Naive thymus-derived CD4-positive, alpha-beta T cell (primary cell): Measurements from ENCODE around the gene GCHFR. TPM values are rescaled to one million over a fixed set of nuclear protein-coding genes. Genes with fewer than 3 reads are reported as not detected.

ENCODE experiments used
- ATAC-seq: fragments of 150-1000 bp; cut with Tn5 transposase; 2 replicates; pipeline ENCODE4 v1.10.0; 2021; ENCODE audit warnings: mild to moderate bottlenecking, moderate library complexity
- CTCF ChIA-PET: fragments of 350-600 bp; sonication (Branson Sonifier 250); formaldehyde crosslinking; loops from one replicate; lab custom pipeline; 2021; ENCODE audit warnings: antibody characterized with exemption; lab: Charles Lee
- POLR2A ChIA-PET: fragments of 350-600 bp; sonication (Branson Sonifier 250); formaldehyde crosslinking; loops from one replicate; lab custom pipeline; 2021; ENCODE audit warnings: antibody characterized with exemption, inconsistent platforms; lab: Charles Lee
- DNase-seq, 9 donors: peaks; one replicate each; pipeline versions ENCODE4 v3.0.0 to v3.0.0-alpha.2; 2020 to 2022; ENCODE audit warnings: mixed read lengths in 1 of 9
- H3K27ac ChIP-seq: one replicate; pipeline ENCODE4 v1.7.0; 2013; ENCODE audit warnings: mild to moderate bottlenecking, low read depth, low read length, moderate library complexity
- H3K27me3 ChIP-seq, 2 donors: one replicate each; pipeline ENCODE4 v1.7.0; 2013; ENCODE audit warnings: low read length in 2 of 2, mild to moderate bottlenecking in 2 of 2, moderate library complexity in 2 of 2; ENCODE audit not compliant: control insufficient read depth in 2 of 2, insufficient read depth in 2 of 2
- H3K36me3 ChIP-seq, 3 experiments: 1 replicate in 2 of 3; 2 replicates in 1 of 3; pipeline ENCODE4 v1.7.0; 2013; ENCODE audit warnings: low read length in 3 of 3, mild to moderate bottlenecking in 3 of 3, moderate library complexity in 1 of 3; ENCODE audit not compliant: insufficient read depth in 3 of 3, control insufficient read depth in 2 of 3
- H3K4me1 ChIP-seq, 2 donors: one replicate each; pipeline ENCODE4 v1.7.0; 2013; ENCODE audit warnings: low read length in 2 of 2, mild to moderate bottlenecking in 2 of 2, moderate library complexity in 1 of 2; ENCODE audit not compliant: control insufficient read depth in 2 of 2, insufficient read depth in 2 of 2
- H3K4me3 ChIP-seq: 2 replicates; pipeline ENCODE4 v1.7.0; 2013; ENCODE audit warnings: mild to moderate bottlenecking, low read length
- H3K9me3 ChIP-seq, 3 experiments: 1 replicate in 2 of 3; 2 replicates in 1 of 3; pipeline ENCODE4 v1.7.0; 2013; ENCODE audit warnings: low read length in 3 of 3; ENCODE audit not compliant: control insufficient read depth in 2 of 3
- H3K27ac Mint-ChIP-seq, 9 donors: one replicate each; pipeline ENCODE4 v1.8.0; 2020 to 2022; ENCODE audit warnings: mixed read lengths in 9 of 9, mild to moderate bottlenecking in 8 of 9, moderate library complexity in 5 of 9, inconsistent platforms in 2 of 9
- H3K27me3 Mint-ChIP-seq, 5 donors: one replicate each; pipeline ENCODE4 v1.8.0; 2021 to 2022; ENCODE audit warnings: mixed read lengths in 5 of 5, mild to moderate bottlenecking in 1 of 5
- H3K36me3 Mint-ChIP-seq, 5 donors: one replicate each; pipeline ENCODE4 v1.8.0; 2020 to 2022; ENCODE audit warnings: mixed read lengths in 5 of 5, mild to moderate bottlenecking in 3 of 5, inconsistent platforms in 1 of 5
- H3K4me1 Mint-ChIP-seq, 7 donors: one replicate each; pipeline ENCODE4 v1.8.0; 2020 to 2022; ENCODE audit warnings: mixed read lengths in 7 of 7, mild to moderate bottlenecking in 3 of 7, inconsistent platforms in 1 of 7
- H3K4me3 Mint-ChIP-seq, 10 donors: one replicate each; pipeline ENCODE4 v1.8.0; 2020 to 2022; ENCODE audit warnings: mild to moderate bottlenecking in 10 of 10, mixed read lengths in 10 of 10, moderate library complexity in 6 of 10, inconsistent platforms in 2 of 10
- H3K9me3 Mint-ChIP-seq, 11 donors: one replicate each; pipeline ENCODE4 v1.8.0; 2020 to 2022; ENCODE audit warnings: mixed read lengths in 11 of 11, mild to moderate bottlenecking in 4 of 11, inconsistent platforms in 1 of 11, moderate library complexity in 1 of 11
- intact Hi-C, 2 donors: fragments of 100-400 bp; cut with micrococcal nuclease; formaldehyde crosslinking; loops; one replicate each; pipeline ENCODE4 v1.15.1; 2023
- polyA plus RNA-seq, 2 donors: library from polyadenylated mRNA; unstranded; fragments of 300-500 nt; fragmentation: Illumina TruSeq; gene quantifications; one replicate each; pipeline ENCODE4 v1.2.3, GENCODE V29; 2021
- total RNA-seq, 6 experiments: library from RNA in 5 of 6; stranded (reverse) in 5 of 6; gene quantifications; 1 replicate in 5 of 6; 2 replicates in 1 of 6; pipeline ENCODE4 v1.2.3 and lab custom pipeline; 2021 to 2026

Gene GCHFR
- total and polyA plus RNA-seq, 7 experiments from 2014 or later, result 14.5 to 83.2 (median 22.1) TPM

DNA sequence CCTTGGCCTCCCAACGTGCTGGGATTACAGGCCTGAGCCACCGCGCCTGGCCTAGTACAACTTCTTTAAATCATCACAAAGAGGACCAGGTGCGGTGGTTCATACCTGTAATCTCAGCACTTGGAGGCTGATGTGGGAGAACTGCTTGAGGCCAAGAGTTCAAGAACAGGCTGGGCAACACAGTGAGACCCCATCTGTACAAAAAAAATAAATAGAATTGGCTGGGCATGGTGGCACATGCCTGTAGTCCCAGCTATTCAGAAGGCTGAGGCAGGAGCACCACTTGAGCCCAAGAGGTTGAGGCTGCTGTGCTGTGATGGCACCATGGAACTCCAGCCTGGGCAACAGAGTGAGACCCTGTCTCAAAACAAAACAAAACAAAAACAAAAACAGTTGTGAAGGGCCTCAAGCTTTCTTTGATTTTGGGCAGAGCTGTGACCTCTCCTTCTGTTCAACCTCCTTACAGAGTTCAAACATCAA is 14.7 kb upstream of the GCHFR start:
- H3K9me3 ChIP-seq, result no peaks in the 10 kb centered on the region
- DNase-seq (no peak), ATAC-seq (no peak)
- Mint-ChIP-seq H3K9me3 (no peaks in the 10 kb centered on the region), H3K4me3 (no peak overlapping the region), H3K4me1 (peaks cover 16 to 46% (median 27%) of the 10 kb centered on the region in 7 donors), H3K27ac (no peak overlapping the region), H3K36me3 (peaks cover 0 to 41% (median 6%) of the 10 kb centered on the region in 5 donors), H3K27me3 (no peaks in the 10 kb centered on the region)
- H3K4me3 ChIP-seq, result no peak overlapping the region
- no peaks in the 10 kb centered on the region for H3K27me3 ChIP-seq
- ChIA-PET POLR2A (interaction anchor here (0.6 to 2.0 kb wide), 2 partner anchors 12 to 55 kb away, joined by 3 to 5 read pairs; partner anchors contain the start of gene RAD51), CTCF (interaction anchor here (0.5 kb wide), 1 partner anchor 47 kb away, joined by 4 read pairs; no protein-coding TSS in a partner anchor)
- intact Hi-C loops, result no loop called here
- H3K4me1 ChIP-seq, result peaks cover 7 to 13% of the 10 kb centered on the region in 2 donors
- H3K27ac ChIP-seq, result no peak overlapping the region
- H3K36me3 ChIP-seq, result peaks cover 0 to 77% (median 14%) of the 10 kb centered on the region in 3 experiments

DNA sequence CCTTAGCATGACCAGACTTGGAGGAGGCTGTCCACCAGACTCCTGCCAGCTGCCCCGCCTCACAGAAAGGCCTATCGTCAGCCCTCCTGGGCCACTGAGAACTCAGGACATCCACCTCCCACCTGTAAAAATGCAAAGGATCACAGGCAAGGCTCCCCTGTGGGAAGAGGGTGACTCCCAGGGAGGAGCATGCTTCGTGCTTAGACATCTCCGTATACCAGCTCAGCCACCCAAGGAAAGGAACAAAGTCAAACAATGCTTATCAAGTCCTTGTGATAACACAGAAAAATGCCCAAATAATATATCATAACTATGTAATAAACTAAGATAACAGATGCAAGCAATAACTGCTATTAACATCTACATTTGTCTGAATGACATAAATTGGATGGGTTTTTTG is 13.0 kb upstream of the GCHFR start:
- ChIA-PET CTCF (interaction anchor here (1.5 kb wide), 1 partner anchor 32 kb away, joined by 4 read pairs; no protein-coding TSS in a partner anchor), POLR2A (interaction anchor here (0.8 to 2.1 kb wide), 2 partner anchors 14 to 56 kb away, joined by 4 to 7 read pairs; partner anchors contain the start of gene RAD51)
- no peaks in the 10 kb centered on the region for H3K9me3 Mint-ChIP-seq
- H3K4me3 ChIP-seq, result no peak overlapping the region
- no peak overlapping the region for H3K27ac ChIP-seq
- no peaks in the 10 kb centered on the region for H3K27me3 Mint-ChIP-seq
- DNase-seq (no peak), ATAC-seq (no peak)
- H3K9me3 ChIP-seq, result no peaks in the 10 kb centered on the region
- H3K36me3 Mint-ChIP-seq, result peaks cover 0 to 36% (median 5%) of the 10 kb centered on the region in 5 donors
- H3K27ac Mint-ChIP-seq, result peak overlapping the region in 1 of 9 donors; percentile 38
- intact Hi-C loops, result no loop called here
- peaks cover 7 to 10% of the 10 kb centered on the region in 2 donors for H3K4me1 ChIP-seq
- H3K4me1 Mint-ChIP-seq, result peaks cover 16 to 43% (median 28%) of the 10 kb centered on the region in 7 donors
- H3K36me3 ChIP-seq, result peaks cover 0 to 66% (median 14%) of the 10 kb centered on the region in 3 experiments
- no peaks in the 10 kb centered on the region for H3K27me3 ChIP-seq
- peak overlapping the region in 1 of 10 donors; percentile 25 for H3K4me3 Mint-ChIP-seq

DNA sequence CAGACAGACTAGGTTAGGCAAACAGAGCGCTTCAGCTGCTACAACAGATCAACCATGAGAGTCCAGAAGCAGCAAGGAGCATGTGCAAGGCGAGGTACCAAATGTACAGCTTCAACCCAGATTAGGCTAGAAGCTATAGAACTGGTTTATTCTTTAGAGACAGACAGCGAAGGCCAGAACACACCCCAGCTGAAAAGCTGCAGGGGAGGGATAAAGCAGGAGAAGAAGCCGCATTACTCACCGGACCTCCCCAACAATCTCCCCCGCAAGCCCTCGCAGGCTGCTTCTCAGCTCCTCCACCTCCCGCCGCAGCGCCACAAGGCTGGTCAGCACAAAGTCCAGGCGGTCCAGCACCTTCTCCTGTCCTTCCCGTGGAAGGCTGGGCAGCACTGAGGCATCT is 12.1 kb upstream of the GCHFR start:
- intact Hi-C loops, result no loop called here
- Histone ChIP-seq H3K27ac (no peak overlapping the region), H3K4me3 (no peak overlapping the region), H3K27me3 (no peaks in the 10 kb centered on the region), H3K36me3 (peaks cover 0 to 60% (median 14%) of the 10 kb centered on the region in 3 experiments), H3K9me3 (no peaks in the 10 kb centered on the region), H3K4me1 (peaks cover 7 to 10% of the 10 kb centered on the region in 2 donors)
- CTCF ChIA-PET, result interaction anchor here (0.9 to 1.5 kb wide), 2 partner anchors 21 to 31 kb away, joined by 3 read pairs; no protein-coding TSS in a partner anchor
- DNase-seq (no peak), ATAC-seq (no peak)
- Mint-ChIP-seq H3K4me3 (peak overlapping the region in 1 of 10 donors; percentile 58), H3K27me3 (no peaks in the 10 kb centered on the region), H3K36me3 (peaks cover 0 to 36% (median 5%) of the 10 kb centered on the region in 5 donors), H3K9me3 (no peaks in the 10 kb centered on the region), H3K27ac (peak overlapping the region in 1 of 9 donors; percentile 38), H3K4me1 (peaks cover 16 to 41% (median 27%) of the 10 kb centered on the region in 7 donors)
- POLR2A ChIA-PET, result interaction anchor here (0.7 to 2.1 kb wide), 2 partner anchors 55 to 57 kb away, joined by 3 to 7 read pairs; partner anchors contain the start of genes DNAJC17, RAD51 and ZFYVE19

DNA sequence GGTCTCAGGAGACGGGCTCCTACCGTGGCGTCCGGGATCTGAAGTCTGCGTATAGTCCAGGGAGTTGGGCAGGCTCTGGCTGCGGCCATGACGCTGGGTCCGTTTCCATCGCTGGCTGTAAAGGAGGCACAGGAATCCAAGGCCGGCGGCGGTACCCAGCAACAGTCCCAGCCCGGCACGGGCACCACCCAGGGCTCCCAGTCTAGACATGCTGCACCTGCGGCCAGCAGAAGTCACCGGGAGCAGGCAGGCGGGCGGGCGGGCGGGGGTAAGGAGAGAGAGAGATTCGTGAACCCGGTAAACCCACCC is 9.3 kb upstream of the GCHFR start:
- POLR2A ChIA-PET, result interaction anchor here (0.5 to 1.7 kb wide), 3 partner anchors 11 to 53 kb away, joined by 3 to 4 read pairs (median 3); no protein-coding TSS in a partner anchor
- ATAC-seq (peak; percentile 2), DNase-seq (peak in 2 of 9 donors; percentile 16 to 30)
- Mint-ChIP-seq H3K9me3 (no peaks in the 10 kb centered on the region), H3K4me1 (peaks cover 16 to 39% (median 27%) of the 10 kb centered on the region in 7 donors), H3K36me3 (peaks cover 0 to 25% (median 0%) of the 10 kb centered on the region in 5 donors), H3K27me3 (no peaks in the 10 kb centered on the region), H3K4me3 (peak overlapping the region; percentile 90 to 98 (median 94)), H3K27ac (peak overlapping the region; percentile 89 to 99 (median 95))
- peak overlapping the region; percentile 95 for H3K27ac ChIP-seq
- intact Hi-C loops, result loop anchor here in 1 of 2 donors (2.0 kb wide), 1 partner anchor 14 kb away; the partner anchor contains the start of gene C15orf62
- H3K4me1 ChIP-seq, result peaks cover 7 to 10% of the 10 kb centered on the region in 2 donors
- CTCF ChIA-PET, result interaction anchor here (1.0 kb wide), 1 partner anchor 60 kb away, joined by 3 read pairs; the partner anchor contains the start of gene RAD51
- H3K4me3 ChIP-seq, result peak overlapping the region; percentile 94
- H3K9me3 ChIP-seq, result no peaks in the 10 kb centered on the region
- H3K36me3 ChIP-seq, result peaks cover 0 to 38% (median 14%) of the 10 kb centered on the region in 3 experiments
- H3K27me3 ChIP-seq, result no peaks in the 10 kb centered on the region

DNA sequence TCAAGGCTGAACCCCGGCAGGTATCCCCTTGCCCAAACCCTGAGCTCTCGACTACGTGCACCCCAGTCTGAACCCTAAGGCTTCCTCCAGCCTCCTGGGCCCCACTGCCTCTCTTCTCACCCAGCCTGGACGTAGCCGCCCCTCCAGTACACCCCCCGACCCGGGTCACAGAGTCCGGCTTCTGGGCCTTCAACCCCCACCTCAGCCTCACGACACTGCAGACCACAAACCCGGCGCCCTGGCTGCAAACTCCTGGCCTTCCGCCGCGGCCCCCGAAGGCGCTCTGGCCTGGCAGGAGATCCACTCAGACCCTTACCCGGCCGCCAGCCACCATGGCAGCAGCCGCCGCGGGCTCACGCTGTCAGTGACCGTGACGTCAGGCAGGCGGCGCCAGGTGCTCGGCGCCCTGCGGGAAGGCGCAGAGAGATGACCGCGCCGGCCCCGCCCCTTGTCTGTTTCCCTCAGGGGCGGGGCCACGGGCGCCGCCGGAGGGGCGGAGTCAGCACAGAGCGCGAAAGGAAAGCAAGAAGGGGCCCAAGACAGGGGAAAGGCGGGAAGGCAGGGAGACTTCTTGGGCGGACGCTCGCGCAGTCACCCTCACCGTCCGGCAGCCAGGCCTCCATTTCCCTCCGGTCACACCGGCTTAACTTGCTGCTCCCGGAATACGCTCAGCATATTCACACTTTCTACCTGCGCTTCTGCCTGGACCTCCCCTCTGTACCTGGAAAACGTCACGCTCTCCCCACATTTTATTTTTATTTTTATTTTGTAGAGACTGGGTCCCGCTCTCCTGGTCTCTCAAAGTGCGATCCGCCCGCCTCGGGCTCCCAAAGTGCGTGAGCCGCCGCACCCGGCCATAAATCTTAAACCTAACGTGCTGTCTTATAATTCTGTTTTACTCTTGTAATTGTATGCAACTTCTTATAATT is 8.7 kb upstream of the GCHFR start, which contains the start of gene RMDN3:
Gene RMDN3, minus strand, starts transcription at position 372 of the 929 bp plus-strand sequence. CDS start 471 bp downstream, outside the sequence.
- DNase-seq, result peak; percentile 89 to 97 (median 92)
- no peaks in the 10 kb centered on the region for H3K9me3 ChIP-seq
- no peaks in the 10 kb centered on the region for H3K27me3 ChIP-seq
- no peaks in the 10 kb centered on the region for H3K27me3 Mint-ChIP-seq
- H3K27ac Mint-ChIP-seq, result peak within 1 kb of the TSS; percentile 89 to 99 (median 95)
- intact Hi-C loops, result loop anchor here (1.0 to 2.0 kb wide), 13 partner anchors 8 to 476 kb away; partner anchors contain the start of genes DNAJC17 (in 2 of the 2), RAD51 (in 2 of the 2), RPUSD2 (in 2 of the 2) and VPS18 (in 2 of the 2)
- POLR2A ChIA-PET, result interaction anchor here (0.5 to 1.7 kb wide), 5 partner anchors 10 to 60 kb away, joined by 3 to 8 read pairs (median 4); partner anchors contain the start of gene RAD51
- CTCF ChIA-PET, result interaction anchor here (1.0 kb wide), 1 partner anchor 60 kb away, joined by 3 read pairs; the partner anchor contains the start of gene RAD51
- H3K4me1 ChIP-seq, result peaks cover 7 to 10% of the 10 kb centered on the region in 2 donors
- H3K36me3 ChIP-seq, result peaks cover 0 to 31% (median 14%) of the 10 kb centered on the region in 3 experiments
- peak within 1 kb of the TSS; percentile 95 for H3K27ac ChIP-seq
- H3K4me1 Mint-ChIP-seq, result peaks cover 16 to 37% (median 27%) of the 10 kb centered on the region in 7 donors
- H3K4me3 Mint-ChIP-seq, result peak within 1 kb of the TSS; percentile 90 to 98 (median 94)
- peaks cover 0 to 22% (median 0%) of the 10 kb centered on the region in 5 donors for H3K36me3 Mint-ChIP-seq
- ATAC-seq, result peak; percentile 99
- peak within 1 kb of the TSS; percentile 94 for H3K4me3 ChIP-seq
- no peaks in the 10 kb centered on the region for H3K9me3 Mint-ChIP-seq
